ENCODE results near the gene KLK15. TPM values are rescaled to one million over a fixed set of nuclear protein-coding genes. Genes with fewer than 3 reads are reported as not detected.

Gene KLK15, protein sequence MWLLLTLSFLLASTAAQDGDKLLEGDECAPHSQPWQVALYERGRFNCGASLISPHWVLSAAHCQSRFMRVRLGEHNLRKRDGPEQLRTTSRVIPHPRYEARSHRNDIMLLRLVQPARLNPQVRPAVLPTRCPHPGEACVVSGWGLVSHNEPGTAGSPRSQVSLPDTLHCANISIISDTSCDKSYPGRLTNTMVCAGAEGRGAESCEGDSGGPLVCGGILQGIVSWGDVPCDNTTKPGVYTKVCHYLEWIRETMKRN
- not detected for polyA plus RNA-seq (ENCODE audit: insufficient read length in 12 of 12)
- long read RNA-seq, donor 1, result 0 reads
- long read RNA-seq, donor 2, result 0 reads
- long read RNA-seq, donor 3, result 0 reads
- long read RNA-seq, donor 4, result 0 reads
- long read RNA-seq, donor 5, result 0 reads
- long read RNA-seq, donor 6, result 0 reads
- long read RNA-seq, donor 7, result 0 reads
- long read RNA-seq, donor 8, result 0 reads
- long read RNA-seq, donor 9, result 0 reads
- long read RNA-seq, donor 10, result 0 reads
- long read RNA-seq, donor 11, result 0 reads

DNA sequence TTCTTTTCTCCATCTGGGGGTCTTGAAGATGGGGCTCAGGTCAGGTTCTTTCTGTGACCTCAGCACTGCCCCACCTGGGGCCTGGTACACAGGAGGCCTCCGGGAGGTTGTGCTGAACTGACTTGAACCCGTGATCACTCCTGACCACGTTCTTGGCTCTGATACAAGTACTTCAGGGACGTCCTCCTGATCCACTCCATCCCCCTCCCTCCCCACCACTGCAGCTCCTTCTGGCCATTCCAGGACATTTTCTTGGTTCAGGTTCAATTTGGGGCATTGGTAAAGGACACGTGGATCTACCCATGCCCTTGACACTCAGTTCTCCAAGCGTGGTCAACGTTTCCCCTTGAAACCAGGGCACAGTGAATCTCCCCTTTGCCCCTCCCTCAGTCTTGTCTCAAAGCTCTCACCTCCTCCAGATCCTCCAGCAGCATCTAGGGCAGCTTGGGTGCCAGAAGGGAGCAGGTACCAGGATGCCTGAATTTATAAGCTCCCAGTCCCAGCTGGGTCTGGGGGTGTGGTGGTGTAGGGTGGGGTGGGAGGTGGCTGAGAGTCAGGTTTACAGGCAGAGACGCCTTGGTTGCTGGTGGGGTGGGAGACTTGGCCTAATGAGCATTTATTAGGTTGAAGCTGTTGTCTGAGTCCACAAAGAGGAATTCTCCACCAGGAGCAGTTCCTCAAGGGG, at the start of gene KLK15:
Gene KLK15, minus strand, starts transcription at position 458 of the 685 bp plus-strand sequence. CDS start 2,082 bp downstream, outside the sequence.
- no peak for DNase-seq

DNA sequence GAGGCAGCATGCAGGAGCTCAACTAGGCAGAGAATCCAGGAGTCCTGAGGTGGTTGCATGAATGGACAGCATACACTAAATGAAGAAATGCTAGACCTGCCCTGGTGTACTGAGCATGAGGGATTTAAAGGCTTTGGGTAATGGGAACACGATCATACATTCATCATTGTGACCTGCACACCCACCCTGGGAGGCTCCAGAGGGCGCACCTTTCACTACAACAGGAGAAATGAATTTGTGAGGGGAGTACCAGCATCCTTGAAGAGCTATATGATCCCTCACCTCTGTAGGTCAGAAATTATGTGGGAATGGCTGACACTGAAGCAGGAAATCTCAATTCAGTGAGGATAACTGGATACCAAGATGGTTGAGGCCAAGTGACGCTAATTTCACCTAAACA, 48.8 kb upstream of the KLK15 start:
- DNase-seq, result no peak

DNA sequence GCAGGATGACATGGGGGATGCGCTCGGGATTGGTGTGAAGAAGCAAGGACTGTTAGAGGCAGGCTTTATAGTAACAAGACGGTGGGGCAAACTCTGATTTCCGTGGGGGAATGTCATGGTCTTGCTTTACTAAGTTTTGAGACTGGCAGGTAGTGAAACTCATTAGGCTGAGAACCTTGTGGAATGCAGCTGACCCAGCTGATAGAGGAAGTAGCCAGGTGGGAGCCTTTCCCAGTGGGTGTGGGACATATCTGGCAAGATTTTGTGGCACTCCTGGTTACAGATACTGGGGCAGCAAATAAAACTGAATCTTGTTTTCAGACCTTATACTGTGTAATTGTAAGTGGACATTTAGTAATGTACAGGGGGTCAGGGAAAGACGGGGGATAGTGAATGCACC, 46.9 kb upstream of the KLK15 start:
- no peak for DNase-seq

DNA sequence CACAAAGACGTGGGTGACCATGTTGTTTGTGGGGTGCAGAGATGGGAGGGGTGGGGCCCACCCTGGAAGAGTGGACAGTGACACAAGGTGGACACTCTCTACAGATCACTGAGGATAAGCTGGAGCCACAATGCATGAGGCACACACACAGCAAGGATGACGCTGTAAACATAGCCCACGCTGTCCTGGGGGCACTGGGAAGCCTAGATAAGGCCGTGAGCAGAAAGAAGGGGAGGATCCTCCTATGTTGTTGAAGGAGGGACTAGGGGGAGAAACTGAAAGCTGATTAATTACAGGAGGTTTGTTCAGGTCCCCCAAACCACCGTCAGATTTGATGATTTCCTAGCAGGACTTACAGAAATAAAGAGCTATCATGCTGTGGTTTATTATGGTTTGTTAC, 45.5 kb upstream of the KLK15 start:
- DNase-seq, result no peak

DNA sequence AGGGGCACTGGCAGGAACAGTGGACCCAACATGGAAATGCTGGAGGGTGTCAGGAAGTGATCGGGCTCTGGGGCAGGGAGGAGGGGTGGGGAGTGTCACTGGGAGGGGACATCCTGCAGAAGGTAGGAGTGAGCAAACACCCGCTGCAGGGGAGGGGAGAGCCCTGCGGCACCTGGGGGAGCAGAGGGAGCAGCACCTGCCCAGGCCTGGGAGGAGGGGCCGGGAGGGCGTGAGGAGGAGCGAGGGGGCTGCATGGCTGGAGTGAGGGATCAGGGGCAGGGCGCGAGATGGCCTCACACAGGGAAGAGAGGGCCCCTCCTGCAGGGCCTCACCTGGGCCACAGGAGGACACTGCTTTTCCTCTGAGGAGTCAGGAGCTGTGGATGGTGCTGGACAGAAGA, 44.0 kb upstream of the KLK15 start:
- no peak for DNase-seq

DNA sequence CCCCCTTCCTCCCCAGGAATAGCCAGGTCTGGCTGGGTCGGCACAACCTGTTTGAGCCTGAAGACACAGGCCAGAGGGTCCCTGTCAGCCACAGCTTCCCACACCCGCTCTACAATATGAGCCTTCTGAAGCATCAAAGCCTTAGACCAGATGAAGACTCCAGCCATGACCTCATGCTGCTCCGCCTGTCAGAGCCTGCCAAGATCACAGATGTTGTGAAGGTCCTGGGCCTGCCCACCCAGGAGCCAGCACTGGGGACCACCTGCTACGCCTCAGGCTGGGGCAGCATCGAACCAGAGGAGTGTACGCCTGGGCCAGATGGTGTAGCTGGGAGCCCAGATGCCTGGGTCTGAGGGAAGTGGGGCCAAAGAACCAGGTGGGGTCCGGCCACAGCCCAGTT, 43.1 kb upstream of the KLK15 start:
- DNase-seq, result no peak

DNA sequence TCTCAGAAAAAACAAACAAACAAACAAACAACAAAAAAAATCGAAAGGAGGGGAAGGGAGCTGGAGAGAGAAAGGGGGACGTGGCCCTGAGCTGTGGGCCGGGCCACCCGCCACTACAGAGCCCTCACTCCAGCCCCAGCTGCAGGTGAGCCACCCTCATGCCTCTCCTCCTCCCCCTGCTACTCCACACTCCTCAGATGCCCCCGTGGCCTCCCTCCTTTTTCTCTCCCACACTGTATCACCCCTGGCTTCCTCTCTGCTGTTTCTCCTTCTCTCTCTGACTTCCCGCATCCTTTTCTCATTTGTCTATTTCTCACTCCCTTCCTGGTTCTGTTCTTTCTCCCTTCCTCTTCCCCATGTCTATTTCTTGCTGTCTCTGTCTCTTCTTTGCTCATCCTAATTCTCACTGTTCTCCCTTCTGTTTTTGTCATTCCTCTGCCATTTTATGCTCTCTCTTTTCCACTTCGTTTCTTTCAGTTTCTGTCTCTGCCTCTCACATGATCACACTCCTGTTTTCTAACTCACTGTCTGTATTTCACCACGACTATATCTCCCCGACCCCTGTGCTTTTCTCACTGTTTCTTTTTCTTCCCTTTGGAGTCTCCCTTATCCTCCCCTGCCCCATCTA, 42.5 kb upstream of the KLK15 start:
- no peak for DNase-seq

DNA sequence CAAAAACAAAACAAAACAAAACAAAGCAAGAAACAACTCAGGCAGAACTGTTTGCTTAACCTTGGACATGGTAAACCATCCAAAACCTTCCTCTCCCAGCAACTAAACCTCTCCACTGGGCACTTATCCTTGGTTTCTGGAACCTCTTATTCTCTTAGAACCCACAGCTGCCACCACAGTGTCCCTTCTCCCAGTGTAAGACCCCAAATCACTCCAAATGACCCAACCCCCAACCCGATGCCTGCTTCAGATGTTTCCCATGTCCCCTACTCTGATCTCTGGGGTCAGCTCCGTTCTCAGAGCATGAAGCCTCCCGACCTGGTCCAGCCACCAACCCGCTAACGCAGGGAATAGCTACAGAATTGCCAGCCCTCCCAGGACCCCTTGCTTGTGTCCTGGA, 40.8 kb upstream of the KLK15 start:
- no peak for DNase-seq

DNA sequence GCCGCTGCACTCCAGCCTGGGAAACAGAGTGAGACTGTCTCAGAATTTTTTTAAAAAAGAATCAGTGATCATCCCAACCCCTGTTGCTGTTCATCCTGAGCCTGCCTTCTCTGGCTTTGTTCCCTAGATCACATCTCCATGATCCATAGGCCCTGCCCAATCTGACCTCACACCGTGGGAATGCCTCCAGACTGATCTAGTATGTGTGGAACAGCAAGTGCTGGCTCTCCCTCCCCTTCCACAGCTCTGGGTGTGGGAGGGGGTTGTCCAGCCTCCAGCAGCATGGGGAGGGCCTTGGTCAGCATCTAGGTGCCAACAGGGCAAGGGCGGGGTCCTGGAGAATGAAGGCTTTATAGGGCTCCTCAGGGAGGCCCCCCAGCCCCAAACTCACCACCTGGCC, 39.7 kb upstream of the KLK15 start, which contains the start of gene KLK2:
Gene KLK2, plus strand, starts transcription at position 384 of the 400 bp plus-strand sequence. CDS start 35 bp downstream, outside the sequence.
- no peak for DNase-seq

DNA sequence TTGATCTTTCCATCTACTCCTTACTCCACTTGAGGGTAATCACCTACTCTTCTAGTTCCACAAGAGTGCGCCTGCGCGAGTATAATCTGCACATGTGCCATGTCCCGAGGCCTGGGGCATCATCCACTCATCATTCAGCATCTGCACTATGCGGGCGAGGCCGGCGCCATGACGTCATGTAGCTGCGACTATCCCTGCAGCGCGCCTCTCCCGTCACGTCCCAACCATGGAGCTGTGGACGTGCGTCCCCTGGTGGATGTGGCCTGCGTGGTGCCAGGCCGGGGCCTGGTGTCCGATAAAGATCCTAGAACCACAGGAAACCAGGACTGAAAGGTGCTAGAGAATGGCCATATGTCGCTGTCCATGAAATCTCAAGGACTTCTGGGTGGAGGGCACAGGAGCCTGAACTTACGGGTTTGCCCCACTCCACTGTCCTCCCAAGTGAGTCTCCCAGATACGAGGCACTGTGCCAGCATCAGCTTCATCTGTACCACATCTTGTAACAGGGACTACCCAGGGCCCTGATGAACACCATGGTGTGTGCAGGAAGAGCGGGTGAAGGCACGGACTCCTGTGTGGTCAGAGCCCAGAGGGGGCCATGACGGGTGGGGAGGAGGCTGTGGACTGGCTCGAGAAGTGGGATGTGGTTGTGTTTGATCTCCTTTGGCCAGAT, 37.2 kb upstream of the KLK15 start:
- DNase-seq, result no peak

DNA sequence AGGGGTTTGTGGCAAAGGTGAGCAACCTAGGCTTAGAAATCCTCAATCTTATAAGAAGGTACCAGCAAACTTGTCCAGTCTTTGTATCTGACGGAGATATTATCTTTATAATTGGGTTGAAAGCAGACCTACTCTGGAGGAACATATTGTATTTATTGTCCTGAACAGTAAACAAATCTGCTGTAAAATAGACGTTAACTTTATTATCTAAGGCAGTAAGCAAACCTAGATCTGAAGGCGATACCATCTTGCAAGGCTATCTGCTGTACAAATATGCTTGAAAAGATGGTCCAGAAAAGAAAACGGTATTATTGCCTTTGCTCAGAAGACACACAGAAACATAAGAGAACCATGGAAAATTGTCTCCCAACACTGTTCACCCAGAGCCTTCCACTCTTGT, 36.1 kb upstream of the KLK15 start:
- DNase-seq, result no peak

DNA sequence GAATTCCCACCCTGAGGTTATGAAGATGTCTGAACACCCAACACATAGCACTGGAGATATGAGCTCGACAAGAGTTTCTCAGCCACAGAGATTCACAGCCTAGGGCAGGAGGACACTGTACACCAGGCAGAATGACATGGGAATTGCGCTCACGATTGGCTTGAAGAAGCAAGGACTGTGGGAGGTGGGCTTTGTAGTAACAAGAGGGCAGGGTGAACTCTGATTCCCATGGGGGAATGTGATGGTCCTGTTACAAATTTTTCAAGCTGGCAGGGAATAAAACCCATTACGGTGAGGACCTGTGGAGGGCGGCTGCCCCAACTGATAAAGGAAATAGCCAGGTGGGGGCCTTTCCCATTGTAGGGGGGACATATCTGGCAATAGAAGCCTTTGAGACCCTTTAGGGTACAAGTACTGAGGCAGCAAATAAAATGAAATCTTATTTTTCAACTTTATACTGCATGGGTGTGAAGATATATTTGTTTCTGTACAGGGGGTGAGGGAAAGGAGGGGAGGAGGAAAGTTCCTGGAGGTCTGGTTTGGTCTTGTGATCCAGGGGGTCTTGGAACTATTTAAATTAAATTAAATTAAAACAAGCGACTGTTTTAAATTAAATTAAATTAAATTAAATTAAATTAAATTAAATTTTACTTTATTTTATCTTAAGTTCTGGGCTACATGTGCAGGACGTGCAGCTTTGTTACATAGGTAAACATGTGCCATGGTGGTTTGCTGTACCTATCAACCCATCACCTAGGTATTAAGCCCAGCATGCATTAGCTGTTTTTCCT, 28.3 kb upstream of the KLK15 start:
- DNase-seq, result no peak

DNA sequence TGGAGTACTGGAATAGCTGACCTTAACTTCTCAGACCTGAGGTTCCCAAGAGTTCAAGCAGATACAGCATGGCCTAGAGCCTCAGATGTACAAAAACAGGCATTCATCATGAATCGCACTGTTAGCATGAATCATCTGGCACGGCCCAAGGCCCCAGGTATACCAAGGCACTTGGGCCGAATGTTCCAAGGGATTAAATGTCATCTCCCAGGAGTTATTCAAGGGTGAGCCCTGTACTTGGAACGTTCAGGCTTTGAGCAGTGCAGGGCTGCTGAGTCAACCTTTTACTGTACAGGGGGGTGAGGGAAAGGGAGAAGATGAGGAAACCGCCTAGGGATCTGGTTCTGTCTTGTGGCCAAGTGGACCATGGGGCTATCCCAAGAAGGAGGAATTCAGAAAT, 27.6 kb upstream of the KLK15 start:
- no peak for DNase-seq

DNA sequence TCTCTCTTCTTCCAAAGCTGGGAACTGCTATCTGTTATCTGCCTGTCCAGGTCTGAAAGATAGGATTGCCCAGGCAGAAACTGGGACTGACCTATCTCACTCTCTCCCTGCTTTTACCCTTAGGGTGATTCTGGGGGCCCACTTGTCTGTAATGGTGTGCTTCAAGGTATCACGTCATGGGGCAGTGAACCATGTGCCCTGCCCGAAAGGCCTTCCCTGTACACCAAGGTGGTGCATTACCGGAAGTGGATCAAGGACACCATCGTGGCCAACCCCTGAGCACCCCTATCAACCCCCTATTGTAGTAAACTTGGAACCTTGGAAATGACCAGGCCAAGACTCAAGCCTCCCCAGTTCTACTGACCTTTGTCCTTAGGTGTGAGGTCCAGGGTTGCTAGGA, 26.5 kb upstream of the KLK15 start:
- no peak for DNase-seq

DNA sequence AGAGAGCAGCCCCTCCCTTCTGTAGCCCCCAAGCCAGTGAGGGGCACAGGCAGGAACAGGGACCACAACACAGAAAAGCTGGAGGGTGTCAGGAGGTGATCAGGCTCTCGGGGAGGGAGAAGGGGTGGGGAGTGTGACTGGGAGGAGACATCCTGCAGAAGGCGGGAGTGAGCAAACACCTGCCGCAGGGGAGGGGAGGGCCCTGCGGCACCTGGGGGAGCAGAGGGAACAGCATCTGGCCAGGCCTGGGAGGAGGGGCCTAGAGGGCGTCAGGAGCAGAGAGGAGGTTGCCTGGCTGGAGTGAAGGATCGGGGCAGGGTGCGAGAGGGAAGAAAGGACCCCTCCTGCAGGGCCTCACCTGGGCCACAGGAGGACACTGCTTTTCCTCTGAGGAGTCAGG, 25.5 kb upstream of the KLK15 start:
- DNase-seq, result no peak

DNA sequence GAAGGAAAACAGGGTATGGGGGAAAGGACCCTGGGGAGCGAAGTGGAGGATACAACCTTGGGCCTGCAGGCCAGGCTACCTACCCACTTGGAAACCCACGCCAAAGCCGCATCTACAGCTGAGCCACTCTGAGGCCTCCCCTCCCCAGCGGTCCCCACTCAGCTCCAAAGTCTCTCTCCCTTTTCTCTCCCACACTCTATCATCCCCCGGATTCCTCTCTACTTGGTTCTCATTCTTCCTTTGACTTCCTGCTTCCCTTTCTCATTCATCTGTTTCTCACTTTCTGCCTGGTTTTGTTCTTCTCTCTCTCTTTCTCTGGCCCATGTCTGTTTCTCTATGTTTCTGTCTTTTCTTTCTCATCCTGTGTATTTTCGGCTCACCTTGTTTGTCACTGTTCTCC, 24.0 kb upstream of the KLK15 start:
- no peak for DNase-seq

DNA sequence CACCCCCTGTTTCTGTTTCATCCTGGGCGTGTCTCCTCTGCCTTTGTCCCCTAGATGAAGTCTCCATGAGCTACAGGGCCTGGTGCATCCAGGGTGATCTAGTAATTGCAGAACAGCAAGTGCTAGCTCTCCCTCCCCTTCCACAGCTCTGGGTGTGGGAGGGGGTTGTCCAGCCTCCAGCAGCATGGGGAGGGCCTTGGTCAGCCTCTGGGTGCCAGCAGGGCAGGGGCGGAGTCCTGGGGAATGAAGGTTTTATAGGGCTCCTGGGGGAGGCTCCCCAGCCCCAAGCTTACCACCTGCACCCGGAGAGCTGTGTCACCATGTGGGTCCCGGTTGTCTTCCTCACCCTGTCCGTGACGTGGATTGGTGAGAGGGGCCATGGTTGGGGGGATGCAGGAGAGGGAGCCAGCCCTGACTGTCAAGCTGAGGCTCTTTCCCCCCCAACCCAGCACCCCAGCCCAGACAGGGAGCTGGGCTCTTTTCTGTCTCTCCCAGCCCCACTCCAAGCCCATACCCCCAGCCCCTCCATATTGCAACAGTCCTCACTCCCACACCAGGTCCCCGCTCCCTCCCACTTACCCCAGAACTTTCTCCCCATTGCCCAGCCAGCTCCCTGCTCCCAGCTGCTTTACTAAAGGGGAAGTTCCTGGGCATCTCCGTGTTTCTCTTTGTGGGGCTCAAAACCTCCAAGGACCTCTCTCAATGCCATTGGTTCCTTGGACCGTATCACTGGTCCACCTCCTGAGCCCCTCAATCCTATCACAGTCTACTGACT, 21.4 kb upstream of the KLK15 start, which contains the start of gene KLK3:
Gene KLK3, plus strand, starts transcription at position 280 of the 775 bp plus-strand sequence. Its CDS starts 41 bp downstream, at position 321.
- DNase-seq, result no peak

DNA sequence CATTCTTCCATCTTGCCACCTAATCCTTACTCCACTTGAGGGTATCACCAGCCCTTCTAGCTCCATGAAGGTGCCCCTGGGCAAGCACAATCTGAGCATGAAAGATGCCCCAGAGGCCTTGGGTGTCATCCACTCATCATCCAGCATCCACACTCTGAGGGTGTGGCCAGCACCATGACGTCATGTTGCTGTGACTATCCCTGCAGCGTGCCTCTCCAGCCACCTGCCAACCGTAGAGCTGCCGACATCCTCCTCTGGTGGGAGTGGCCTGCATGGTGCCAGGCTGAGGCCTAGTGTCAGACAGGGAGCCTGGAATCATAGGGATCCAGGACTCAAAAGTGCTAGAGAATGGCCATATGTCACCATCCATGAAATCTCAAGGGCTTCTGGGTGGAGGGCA, 18.2 kb upstream of the KLK15 start:
- no peak for DNase-seq

DNA sequence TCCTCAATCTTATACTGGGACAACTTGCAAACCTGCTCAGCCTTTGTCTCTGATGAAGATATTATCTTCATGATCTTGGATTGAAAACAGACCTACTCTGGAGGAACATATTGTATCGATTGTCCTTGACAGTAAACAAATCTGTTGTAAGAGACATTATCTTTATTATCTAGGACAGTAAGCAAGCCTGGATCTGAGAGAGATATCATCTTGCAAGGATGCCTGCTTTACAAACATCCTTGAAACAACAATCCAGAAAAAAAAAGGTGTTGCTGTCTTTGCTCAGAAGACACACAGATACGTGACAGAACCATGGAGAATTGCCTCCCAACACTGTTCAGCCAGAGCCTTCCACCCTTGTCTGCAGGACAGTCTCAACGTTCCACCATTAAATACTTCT, 17.4 kb upstream of the KLK15 start:
- DNase-seq, result no peak

DNA sequence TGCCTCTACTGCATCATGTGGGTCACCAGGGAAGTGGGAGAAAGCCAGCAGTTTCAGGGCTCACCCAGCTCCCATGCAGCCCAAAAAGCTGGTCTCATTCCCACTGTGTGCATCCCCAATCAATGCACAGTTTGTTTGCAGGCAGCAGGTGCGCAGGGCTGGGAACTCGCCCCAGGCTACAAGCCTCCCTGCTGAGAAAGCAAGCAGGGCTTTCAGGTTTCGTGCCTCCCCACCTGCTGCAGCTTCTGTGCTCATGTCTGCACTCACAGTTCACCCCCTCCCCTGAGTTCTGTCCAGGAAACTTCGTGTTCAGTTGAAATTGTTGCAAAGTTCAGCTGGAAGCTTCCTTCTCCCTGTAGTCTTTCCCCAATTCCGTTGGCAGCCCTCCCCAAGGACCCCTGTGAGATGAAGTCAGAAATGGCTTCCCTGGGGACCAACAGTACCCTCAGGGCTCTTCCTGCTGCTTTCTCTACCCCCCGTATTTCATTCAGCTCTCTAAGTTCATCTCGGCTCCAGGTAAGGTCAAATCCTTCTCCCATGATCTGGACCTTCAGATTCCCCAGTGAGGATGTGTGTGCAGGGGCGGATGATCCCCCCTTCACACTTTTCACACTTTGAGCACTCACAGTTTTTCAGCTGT, 11.0 kb upstream of the KLK15 start:
- DNase-seq, result no peak

Measured in muscle of arm (tissue), 14 donors.